Neural cell (in vitro differentiated cells): Measurements from ENCODE around the gene PAPPA2. TPM values are rescaled to one million over a fixed set of nuclear protein-coding genes. Genes with fewer than 3 reads are reported as not detected.

Experiments used
- H2AFZ ChIP-seq: fragments of 200-600, 300-800 bp; sonication (generic), shearing (Covaris generic); 2 replicates; pipeline ENCODE4 v1.6.0; 2014; ENCODE audit warnings: low read depth, mild to moderate bottlenecking, antibody characterized with exemption, low read length, moderate library complexity
- H3F3A ChIP-seq: fragments of 200-600 bp; shearing (Covaris generic); 2 replicates; pipeline ENCODE4 v1.6.1; 2016; ENCODE audit warnings: mild to moderate bottlenecking, moderate library complexity, mixed read lengths, antibody characterized with exemption, low read length; ENCODE audit not compliant: insufficient read depth, poor library complexity, severe bottlenecking
- H3K27ac ChIP-seq: fragments of 200-600, 300-800 bp; sonication (generic), shearing (Covaris generic); 2 replicates; pipeline ENCODE4 v1.5.1; 2014; ENCODE audit warnings: mild to moderate bottlenecking, low read length, moderate library complexity
- H3K27me3 ChIP-seq: fragments of 300-800, 200-600 bp; sonication (generic), shearing (Covaris generic); 2 replicates; pipeline ENCODE4 v1.6.0; 2014; ENCODE audit warnings: mild to moderate bottlenecking, low read depth, low read length, moderate library complexity; ENCODE audit not compliant: insufficient read depth
- H3K36me3 ChIP-seq: fragments of 300-800, 200-600 bp; sonication (generic), shearing (Covaris generic); 2 replicates; pipeline ENCODE4 v1.5.1; 2014; ENCODE audit warnings: mild to moderate bottlenecking, antibody characterized with exemption, low read length, moderate library complexity; ENCODE audit not compliant: insufficient read depth
- H3K4me2 ChIP-seq: fragments of 300-800, 200-600 bp; sonication (generic), shearing (Covaris generic); 2 replicates; pipeline ENCODE4 v1.6.0; 2014; ENCODE audit warnings: mild to moderate bottlenecking, low read length
- H3K4me3 ChIP-seq: fragments of 300-800, 200-600 bp; sonication (generic), shearing (Covaris generic); 2 replicates; pipeline ENCODE4 v1.5.1; 2014; ENCODE audit warnings: mild to moderate bottlenecking, low read length, moderate library complexity
- H3K79me2 ChIP-seq: fragments of 200-600 bp; shearing (Covaris generic); replicated peaks from 2 replicates; pipeline ENCODE4 v1.6.0; 2014; ENCODE audit warnings: mild to moderate bottlenecking, low read length, moderate library complexity; ENCODE audit not compliant: insufficient read depth
- H3K9ac ChIP-seq: fragments of 300-800, 200-600 bp; sonication (generic), shearing (Covaris generic); 2 replicates; pipeline ENCODE4 v1.6.1; 2016; ENCODE audit warnings: mild to moderate bottlenecking, low read length, mixed read lengths
- H3K9me2 ChIP-seq: fragments of 200-600 bp; shearing (Covaris generic); 2 replicates; pipeline ENCODE4 v1.6.1; 2016; ENCODE audit warnings: mild to moderate bottlenecking, low read length, mixed read lengths; ENCODE audit not compliant: insufficient read depth
- H3K9me3 ChIP-seq: fragments of 200-600, 300-800 bp; sonication (generic), shearing (Covaris generic); 2 replicates; pipeline ENCODE4 v1.6.1; 2016; ENCODE audit warnings: mild to moderate bottlenecking, mixed run types, low read length, moderate library complexity, mixed read lengths
- H4K20me1 ChIP-seq: fragments of 200-600 bp; shearing (Covaris generic); 2 replicates; pipeline ENCODE4 v1.6.1; 2016; ENCODE audit warnings: mild to moderate bottlenecking, mixed run types; ENCODE audit not compliant: insufficient read depth
- CTCF ChIP-seq: fragments of 450-650 bp; IDR thresholded peaks from 2 replicates; pipeline ENCODE4 v1.5.1; 2014; ENCODE audit warnings: antibody characterized with exemption, mild to moderate bottlenecking, moderate library complexity; ENCODE audit not compliant: poor library complexity, severe bottlenecking
- EP300 ChIP-seq: fragments of 450-650 bp; conservative IDR thresholded peaks from 2 replicates; pipeline ENCODE4 v1.6.1; 2014; ENCODE audit warnings: antibody characterized with exemption, mild to moderate bottlenecking, moderate library complexity; ENCODE audit not compliant: poor library complexity, severe bottlenecking
- EZH2 ChIP-seq: fragments of 200-600, 300-800 bp; shearing (Covaris generic), sonication (generic); IDR thresholded peaks from 2 replicates; pipeline ENCODE4 v1.6.1; 2014; ENCODE audit warnings: antibody characterized with exemption, low read length, borderline replicate concordance, mild to moderate bottlenecking; ENCODE audit not compliant: insufficient read depth, poor library complexity, severe bottlenecking
- MXI1 ChIP-seq: fragments of 450-650 bp; conservative IDR thresholded peaks from 2 replicates; pipeline ENCODE4 v1.6.1; 2014; ENCODE audit warnings: antibody characterized with exemption, mild to moderate bottlenecking; ENCODE audit not compliant: poor library complexity, severe bottlenecking
- POLR2AphosphoS5 ChIP-seq: IDR thresholded peaks from 2 replicates; pipeline ENCODE4 v1.6.1; 2012
- RAD21 ChIP-seq: fragments of 450-650 bp; conservative IDR thresholded peaks from 2 replicates; pipeline ENCODE4 v1.6.1; 2014; ENCODE audit warnings: antibody characterized with exemption, mild to moderate bottlenecking, moderate library complexity
- REST ChIP-seq: IDR thresholded peaks from 2 replicates; pipeline ENCODE4 v1.6.1; 2012; ENCODE audit warnings: borderline replicate concordance
- SMC3 ChIP-seq: fragments of 450-650 bp; conservative IDR thresholded peaks from 2 replicates; pipeline ENCODE4 v1.6.1; 2014; ENCODE audit warnings: antibody characterized with exemption, mild to moderate bottlenecking, moderate library complexity; ENCODE audit not compliant: poor library complexity
- TAF1 ChIP-seq: IDR thresholded peaks from 2 replicates; pipeline ENCODE4 v1.6.1; 2012; ENCODE audit warnings: low read depth
- polyA plus RNA-seq: library from polyadenylated mRNA; depleted of rRNA; stranded (reverse); fragments of >200 nt; gene quantifications from 2 replicates; pipeline ENCODE4 v1.2.3, GENCODE V29; 2014

PAPPA2 gene
- polyA plus RNA-seq, 1 donor from 2014 or later, result 0.59 TPM

- no peak for TF ChIP-seq TAF1
Measured at GRCh38 chr1:176643536-176643935, 180.6 kb downstream of the PAPPA2 start (continued).

GRCh38 chr1:176648556-176648955 lies 185.6 kb downstream of the PAPPA2 start:
- no peak overlapping the region for H3K4me2 ChIP-seq
- H3K36me3 ChIP-seq, result no peaks in the 10 kb centered on the region
- no peaks in the 10 kb centered on the region for H3K9me2 ChIP-seq
- no peak overlapping the region for H3K27ac ChIP-seq
- no peaks in the 10 kb centered on the region for H3K9me3 ChIP-seq
- no peak overlapping the region for H2AFZ ChIP-seq
- H3K27me3 ChIP-seq, result no peaks in the 10 kb centered on the region
- H3K4me3 ChIP-seq, result no peak overlapping the region
- TF ChIP-seq TAF1 (no peak), MXI1 (no peak), POLR2AphosphoS5 (no peak), RAD21 (no peak), EZH2 (no peak), CTCF (no peak)
- H4K20me1 ChIP-seq, result no peaks in the 10 kb centered on the region
- no peaks in the 10 kb centered on the region for H3K79me2 ChIP-seq
- no peak overlapping the region for H3K9ac ChIP-seq
- H3F3A ChIP-seq, result no peaks in the 10 kb centered on the region

DNA sequence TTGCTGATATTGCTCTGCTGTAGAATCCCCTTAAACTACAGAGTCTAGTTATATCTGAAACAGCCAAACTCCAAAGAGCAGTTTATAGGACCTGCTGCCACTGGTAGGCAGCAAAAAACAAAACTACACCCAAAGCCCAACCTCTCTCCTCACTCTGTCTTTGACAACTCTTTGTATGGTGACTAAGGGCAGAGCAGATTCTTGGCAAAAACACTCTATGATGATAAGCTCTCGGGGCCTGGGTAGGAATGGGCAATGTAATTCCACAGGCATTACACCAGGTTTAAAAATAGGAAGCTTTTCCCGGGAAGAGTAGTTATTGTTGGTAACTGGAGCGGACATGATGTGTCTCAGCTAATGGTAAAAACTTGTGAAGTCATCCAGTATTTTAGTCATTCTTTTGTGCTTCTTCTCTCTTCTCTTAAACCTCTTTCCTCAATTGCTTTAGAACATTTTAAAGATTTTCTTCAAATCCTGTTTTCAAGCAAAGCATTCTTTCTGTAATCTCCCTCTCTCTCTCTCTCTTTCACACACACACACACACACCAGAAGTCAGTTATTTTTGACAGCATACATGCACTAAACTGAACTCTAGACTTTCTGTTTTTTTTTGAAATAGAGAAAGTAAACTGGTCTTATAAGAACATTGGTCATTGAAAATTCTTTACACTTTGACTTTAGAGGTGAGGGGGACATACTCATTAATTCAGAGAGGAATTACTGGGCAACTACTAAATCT lies 193.5 kb downstream of the PAPPA2 start:
- Histone ChIP-seq H3K9ac (no peak overlapping the region), H3K9me2 (no peaks in the 10 kb centered on the region), H3K27ac (no peak overlapping the region), H3F3A (no peaks in the 10 kb centered on the region), H2AFZ (no peak overlapping the region), H3K4me3 (no peak overlapping the region), H3K27me3 (no peaks in the 10 kb centered on the region), H3K9me3 (no peaks in the 10 kb centered on the region), H3K4me2 (no peak overlapping the region), H4K20me1 (no peaks in the 10 kb centered on the region), H3K79me2 (no peaks in the 10 kb centered on the region), H3K36me3 (no peaks in the 10 kb centered on the region)
- TF ChIP-seq POLR2AphosphoS5, result no peak
- no peak for TF ChIP-seq MXI1
- no peak for TF ChIP-seq EP300
- TF ChIP-seq SMC3, result no peak
- no peak for TF ChIP-seq REST
- TF ChIP-seq EZH2, result no peak
- no peak for TF ChIP-seq TAF1
- no peak for TF ChIP-seq RAD21
- TF ChIP-seq CTCF, result no peak
